ENCODE measurements around the gene LTBP4.

- no peak for TF ChIP-seq CTCF (IDR thresholded peaks at IDR 0.05)
- no peak for TF ChIP-seq POLR2A (IDR thresholded peaks at IDR 0.05)
- TF ChIP-seq POLR2AphosphoS5 (IDR thresholded peaks at IDR 0.05) = no peak
- TF ChIP-seq EP300 (IDR thresholded peaks at IDR 0.05) = no peak
These were observed 18.4 kb downstream of the LTBP4 start for GRCh38 chr19:40619333-40620160.

All from gastroesophageal sphincter (tissue), 3 donors.